SU-DHL-6 (cell line): ENCODE data around the gene TNIK.

Experiments used
- CTCF ChIP-seq: fragments of 200-600 bp; sonication (generic); IDR thresholded peaks from one replicate; pipeline ENCODE4 v1.5.1; 2017; ENCODE audit warnings: antibody characterized with exemption, mild to moderate bottlenecking, low read length, moderate library complexity; ENCODE audit not compliant: insufficient read depth, poor library complexity, severe bottlenecking
- EZH2phosphoT487 ChIP-seq: fragments of 200-600 bp; sonication (generic), shearing (Covaris generic); conservative IDR thresholded peaks from 2 replicates; pipeline ENCODE4 v1.6.1; 2018; ENCODE audit warnings: mild to moderate bottlenecking, antibody characterized with exemption, low read length, moderate library complexity, mixed read lengths

- TF ChIP-seq CTCF (no peak), EZH2phosphoT487 (no peak)
Observed at GRCh38 chr3:171088496-171088895, 371.7 kb downstream of the TNIK start.
